Mucosa of descending colon (tissue), 3 donors: ENCODE data around the gene MUSK. TPM values are rescaled to one million over a fixed set of nuclear protein-coding genes. Genes with fewer than 3 reads are reported as not detected.
A peak's percentile ranks its signal among the peaks of the same experiment; 100 is the strongest.

Source experiments
- ATAC-seq: fragments of 200-7000 bp; cut with Tn5 transposase; one replicate; pipeline ENCODE4 v1.9.1; 2020; ENCODE audit warnings: mild to moderate bottlenecking, moderate library complexity
- DNase-seq, 3 donors: peaks; one replicate each; pipeline ENCODE4 v3.0.0-alpha.2; 2020
- H3K36me3 ChIP-seq: fragments of 200-600 bp; one replicate; pipeline ENCODE4 v1.8.0; 2021; ENCODE audit warnings: low read depth, mild to moderate bottlenecking
- H3K4me1 ChIP-seq: fragments of 200-600 bp; one replicate; pipeline ENCODE4 v1.8.0; 2021; ENCODE audit warnings: low read depth, mild to moderate bottlenecking
- H3K4me3 ChIP-seq: fragments of 200-600 bp; one replicate; pipeline ENCODE4 v1.8.0; 2021; ENCODE audit warnings: mild to moderate bottlenecking
- H3K9me3 ChIP-seq: fragments of 200-600 bp; one replicate; pipeline ENCODE4 v1.8.0; 2021; ENCODE audit warnings: mild to moderate bottlenecking
- CTCF ChIP-seq: fragments of 200-600 bp; IDR thresholded peaks from one replicate; pipeline ENCODE4 v1.8.0; 2022; ENCODE audit warnings: antibody characterized with exemption, mild to moderate bottlenecking
- intact Hi-C, 2 donors: fragments of 100-400 bp; cut with DNase I in 1 of 2; cut with micrococcal nuclease in 1 of 2; formaldehyde crosslinking; loops; one replicate each; pipeline versions ENCODE4 v1.11.0 to v1.11.1; 2022; cut with DNase I, micrococcal nuclease
- total RNA-seq, 3 donors: library from RNA; stranded (reverse); fragmentation: NEBNext Ultra II Directional in 2 of 3; extraction: Animal tissue kit (Norgen Biotek cat#: 25700) in 2 of 3; gene quantifications; one replicate each; pipeline versions ENCODE4 v1.2.1 to v1.2.4, GENCODE V29; 2021 to 2023
- donor health status: DM: no; HTN: no; CAD: no; lungs with moderate emphysema.
- donor health status: DM: no; HTN: no; CAD: no.
- donor health status: DM: no; HTN: yes; CAD: no.

MUSK gene
- total RNA-seq, 3 donors from 2014 or later = 1.4 to 5.6 (median 3.6) TPM

- Histone ChIP-seq H3K9me3 (no peaks in the 10 kb centered on the region), H3K4me3 (no peak overlapping the region), H3K36me3 (no peaks in the 10 kb centered on the region), H3K4me1 (no peaks in the 10 kb centered on the region)
- TF ChIP-seq CTCF = no peak
- no peak for ATAC-seq
- DNase-seq = no peak
- intact Hi-C loops = no loop called here
These were observed 19.9 kb upstream of the MUSK start for GRCh38 chr9:110648696-110649095.

GRCh38 chr9:110650261-110650660 lies 18.3 kb upstream of the MUSK start:
- Histone ChIP-seq H3K9me3 (no peaks in the 10 kb centered on the region), H3K36me3 (no peaks in the 10 kb centered on the region), H3K4me3 (no peak overlapping the region), H3K4me1 (no peaks in the 10 kb centered on the region)
- no peak for TF ChIP-seq CTCF
- intact Hi-C loops = no loop called here
- ATAC-seq (peak; percentile 46), DNase-seq (no peak)

DNA sequence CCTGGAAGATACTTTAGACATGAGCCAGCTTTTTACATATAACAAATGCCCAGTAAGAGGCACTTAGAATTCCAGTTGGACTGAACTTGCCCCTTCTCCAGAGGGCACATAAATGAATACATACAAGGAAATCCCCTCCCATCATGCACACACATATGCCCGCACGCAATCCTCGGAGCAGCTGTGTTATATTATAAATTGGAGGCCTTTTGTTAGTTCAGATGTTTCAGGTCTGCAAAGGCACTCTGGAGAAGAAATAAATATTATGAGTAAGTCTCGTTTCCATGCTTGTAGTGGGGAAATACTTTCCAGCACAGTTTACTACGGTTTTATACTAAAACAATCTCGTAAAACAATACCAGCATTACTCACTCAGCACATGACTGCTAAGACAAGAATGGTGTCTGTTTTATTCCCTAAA lies 17.6 kb upstream of the MUSK start:
- no peaks in the 10 kb centered on the region for H3K4me1 ChIP-seq
- DNase-seq (no peak), ATAC-seq (peak; percentile 38)
- no peaks in the 10 kb centered on the region for H3K36me3 ChIP-seq
- no peaks in the 10 kb centered on the region for H3K9me3 ChIP-seq
- no peak for TF ChIP-seq CTCF
- H3K4me3 ChIP-seq = no peak overlapping the region
- intact Hi-C loops = no loop called here

DNA sequence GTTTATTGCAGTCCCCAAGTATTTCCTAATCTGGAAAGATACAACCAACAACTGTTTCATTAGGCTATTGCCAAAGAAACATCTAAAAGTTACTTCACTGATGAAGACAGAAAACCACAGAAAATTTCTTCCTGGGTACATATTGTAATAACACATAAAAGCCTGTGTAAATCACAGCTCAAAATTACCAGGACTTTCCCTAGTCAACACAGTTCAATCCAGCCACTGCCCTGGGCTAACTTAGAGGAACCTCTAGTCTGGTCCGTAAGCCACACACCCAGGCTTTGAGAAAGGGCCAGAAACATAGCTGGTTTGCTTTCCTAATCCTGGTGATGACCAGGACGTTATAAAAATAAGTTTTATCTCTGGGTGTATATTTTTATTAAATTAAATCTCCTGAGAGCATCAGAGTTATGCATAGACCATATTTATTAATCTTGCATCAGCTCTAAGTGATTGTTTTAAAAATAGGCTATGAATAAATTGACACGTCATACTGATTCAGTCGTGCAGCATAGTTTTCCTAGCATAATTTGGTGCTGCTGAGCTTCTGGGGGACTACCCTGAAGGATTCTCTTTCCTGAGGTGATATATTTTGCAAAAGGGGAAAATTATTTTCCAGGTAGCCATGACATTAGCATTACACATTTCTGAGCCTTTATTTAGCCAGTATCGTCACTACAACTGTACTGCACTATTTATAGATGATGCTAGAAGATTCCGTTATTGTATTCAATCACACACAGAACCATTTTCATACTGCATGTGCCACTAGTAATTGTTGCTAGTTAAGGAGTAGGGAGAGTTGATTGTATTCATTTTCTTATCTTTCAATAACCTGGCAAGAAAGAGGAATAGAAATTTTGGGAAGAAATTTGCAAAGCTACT lies 12.6 kb upstream of the MUSK start:
- Histone ChIP-seq H3K9me3 (no peaks in the 10 kb centered on the region), H3K36me3 (no peaks in the 10 kb centered on the region), H3K4me1 (no peaks in the 10 kb centered on the region), H3K4me3 (no peak overlapping the region)
- no peak for TF ChIP-seq CTCF
- DNase-seq (no peak), ATAC-seq (peak; percentile 43)
- intact Hi-C loops = no loop called here

DNA sequence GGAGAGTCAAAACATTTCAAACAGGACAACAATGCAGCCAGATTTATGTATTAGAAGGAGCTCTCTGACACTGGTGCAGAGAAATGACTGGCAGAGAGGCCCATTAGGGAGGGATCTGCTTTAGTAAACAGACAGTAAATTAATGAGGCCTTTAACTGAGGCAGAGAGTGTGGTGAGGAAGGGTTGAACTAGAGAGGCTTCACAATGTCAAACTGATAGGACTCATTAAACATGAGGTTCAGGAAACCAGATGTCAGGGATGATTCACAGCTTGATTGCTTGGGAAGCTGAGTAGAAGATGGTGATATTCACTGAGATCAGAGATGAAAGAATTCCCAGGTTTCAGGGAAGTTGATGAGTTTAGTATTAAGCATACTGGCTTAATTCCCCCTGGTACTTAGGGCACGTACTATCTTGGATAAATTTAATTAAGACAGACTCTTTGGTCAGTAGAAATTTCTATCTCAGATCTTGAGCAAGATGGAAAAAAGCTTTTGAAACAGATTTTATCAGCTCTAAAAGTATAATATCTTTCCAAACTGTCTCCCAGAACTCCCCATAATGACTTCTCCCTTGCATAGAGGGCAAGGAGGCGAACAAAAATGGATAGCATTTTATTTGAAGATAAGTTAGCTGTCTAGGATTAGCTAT lies 8.6 kb upstream of the MUSK start:
- Histone ChIP-seq H3K36me3 (no peaks in the 10 kb centered on the region), H3K9me3 (no peaks in the 10 kb centered on the region), H3K4me1 (no peaks in the 10 kb centered on the region), H3K4me3 (no peak overlapping the region)
- ATAC-seq = no peak
- intact Hi-C loops = no loop called here
- no peak for TF ChIP-seq CTCF
- DNase-seq = no peak
